WTC11 (cell line): ENCODE data around the gene KCNMA1. TPM values are rescaled to one million over a fixed set of nuclear protein-coding genes. Genes with fewer than 3 reads are reported as not detected.

Experiments
- ATAC-seq: fragments of 200-7000 bp; cut with Tn5 transposase; 2 replicates; pipeline ENCODE4 v1.10.0; 2021; ENCODE audit warnings: mild to moderate bottlenecking, moderate library complexity
- CTCF ChIA-PET: fragments of 300-600 bp; sonication (Branson Sonifier 250); formaldehyde crosslinking; loops from one replicate; lab custom pipeline; 2021; ENCODE audit warnings: antibody characterized with exemption; lab: Charles Lee
- POLR2A ChIA-PET: fragments of 350-600 bp; sonication (Branson Sonifier 250); formaldehyde crosslinking; loops from one replicate; lab custom pipeline; 2021; ENCODE audit warnings: antibody characterized with exemption; lab: Charles Lee
- DNase-seq: peaks from one replicate; pipeline ENCODE4 v3.0.0; 2021; ENCODE audit warnings: low spot score
- H3K27ac Mint-ChIP-seq: 2 replicates; pipeline ENCODE4 v1.8.0; 2021; ENCODE audit warnings: mixed read lengths
- H3K27me3 Mint-ChIP-seq: 2 replicates; pipeline ENCODE4 v1.8.0; 2021; ENCODE audit warnings: low read depth, mild to moderate bottlenecking, moderate library complexity, mixed read lengths
- H3K36me3 Mint-ChIP-seq: 2 replicates; pipeline ENCODE4 v1.8.0; 2021; ENCODE audit warnings: mixed read lengths
- H3K4me1 Mint-ChIP-seq: 2 replicates; pipeline ENCODE4 v1.8.0; 2022; ENCODE audit warnings: mixed read lengths
- H3K4me3 Mint-ChIP-seq: 2 replicates; pipeline ENCODE4 v1.8.0; 2021; ENCODE audit warnings: mild to moderate bottlenecking, moderate library complexity, mixed read lengths
- H3K9me3 Mint-ChIP-seq: 2 replicates; pipeline ENCODE4 v1.8.0; 2021; ENCODE audit warnings: mixed read lengths
- EMX1 ChIP-seq: fragments of 250-450 bp; sonication (Bioruptor Pico); IDR thresholded peaks from 2 replicates; pipeline ENCODE4 v1.8.0; 2021; ENCODE audit warnings: mild to moderate bottlenecking
- ESRRA ChIP-seq: sonication (generic); formaldehyde crosslinking; IDR thresholded peaks from 2 replicates; pipeline ENCODE4 v1.8.1; 2022; ENCODE audit warnings: mild to moderate bottlenecking, missing genetic modification reagents, borderline replicate concordance
- FOXJ3 ChIP-seq: sonication (generic); formaldehyde crosslinking; IDR thresholded peaks from 2 replicates; pipeline ENCODE4 v1.9.0; 2021; ENCODE audit warnings: missing genetic modification reagents, mild to moderate bottlenecking, borderline replicate concordance
- GABPB1 ChIP-seq: sonication (generic); formaldehyde crosslinking; IDR thresholded peaks from 2 replicates; pipeline ENCODE4 v1.8.1; 2023; ENCODE audit warnings: mild to moderate bottlenecking, missing genetic modification reagents
- IRF2 ChIP-seq: sonication (generic); formaldehyde crosslinking; IDR thresholded peaks from 2 replicates; pipeline ENCODE4 v1.8.0; 2022; ENCODE audit warnings: low read depth, missing genetic modification reagents, borderline replicate concordance
- MXD4 ChIP-seq: fragments of 250-450 bp; sonication (Bioruptor Pico); IDR thresholded peaks from 2 replicates; pipeline ENCODE4 v1.8.0; 2021; ENCODE audit warnings: mild to moderate bottlenecking, moderate library complexity, borderline replicate concordance
- NFYB ChIP-seq: sonication (generic); formaldehyde crosslinking; conservative IDR thresholded peaks from 2 replicates; pipeline ENCODE4 v1.8.0; 2022; ENCODE audit warnings: low read depth, missing genetic modification reagents
- OVOL2 ChIP-seq: fragments of 250-450 bp; sonication (Bioruptor Pico); IDR thresholded peaks from 2 replicates; pipeline ENCODE4 v1.9.0; 2021; ENCODE audit warnings: mild to moderate bottlenecking, borderline replicate concordance
- SMAD3 ChIP-seq: sonication (generic); formaldehyde crosslinking; IDR thresholded peaks from 2 replicates; pipeline ENCODE4 v1.8.0; 2022; ENCODE audit warnings: missing genetic modification reagents, mild to moderate bottlenecking, borderline replicate concordance
- SOX15 ChIP-seq: fragments of 250-450 bp; sonication (Bioruptor Pico); IDR thresholded peaks from 2 replicates; pipeline ENCODE4 v1.9.0; 2021; ENCODE audit warnings: mild to moderate bottlenecking
- ZNF396 ChIP-seq: fragments of 250-450 bp; sonication (Bioruptor Pico); IDR thresholded peaks from 2 replicates; pipeline ENCODE4 v1.8.0; 2021; ENCODE audit warnings: mild to moderate bottlenecking, moderate library complexity, borderline replicate concordance
- total RNA-seq: library from RNA; stranded (reverse); gene quantifications from 3 replicates; pipeline ENCODE4 v1.2.3, GENCODE V29; 2021
- TF ChIP-seq, protein P1 (sequence below): fragments of 250-450 bp; sonication (Bioruptor Pico); IDR thresholded peaks from 2 replicates; pipeline ENCODE4 v1.9.0; 2021; ENCODE audit warnings: moderate library complexity, mild to moderate bottlenecking, inconsistent platforms, borderline replicate concordance
- TF ChIP-seq, protein P2 (sequence below): sonication (generic); formaldehyde crosslinking; IDR thresholded peaks from 2 replicates; pipeline ENCODE4 v1.8.1; 2022; ENCODE audit warnings: low read depth, missing genetic modification reagents, borderline replicate concordance
- TF ChIP-seq, protein P3 (sequence below): sonication (generic); formaldehyde crosslinking; IDR thresholded peaks from 2 replicates; pipeline ENCODE4 v1.8.1; 2022; ENCODE audit warnings: missing genetic modification reagents, borderline replicate concordance
- TF ChIP-seq, protein P4 (sequence below): sonication (generic); formaldehyde crosslinking; IDR thresholded peaks from 2 replicates; pipeline ENCODE4 v1.8.0; 2022; ENCODE audit warnings: mild to moderate bottlenecking, missing genetic modification reagents
- TF ChIP-seq, protein P5 (sequence below): sonication (generic); formaldehyde crosslinking; IDR thresholded peaks from 2 replicates; pipeline ENCODE4 v1.8.1; 2023; ENCODE audit warnings: mild to moderate bottlenecking, missing genetic modification reagents, moderate library complexity
- TF ChIP-seq, protein P6 (sequence below): sonication (generic); formaldehyde crosslinking; IDR thresholded peaks from 2 replicates; pipeline ENCODE4 v1.8.0; 2023; ENCODE audit warnings: missing genetic modification reagents
- TF ChIP-seq, protein P7 (sequence below): sonication (generic); formaldehyde crosslinking; IDR thresholded peaks from 2 replicates; pipeline ENCODE4 v1.8.1; 2023; ENCODE audit warnings: mild to moderate bottlenecking, moderate library complexity, missing genetic modification reagents
- TF ChIP-seq, protein P8 (sequence below): fragments of 250-450 bp; sonication (Bioruptor Pico); IDR thresholded peaks from 2 replicates; pipeline ENCODE4 v2.1.2; 2022; ENCODE audit warnings: mild to moderate bottlenecking, moderate library complexity
- TF ChIP-seq, protein P9 (sequence below): sonication (generic); formaldehyde crosslinking; IDR thresholded peaks from 2 replicates; pipeline ENCODE4 v1.8.1; 2022; ENCODE audit warnings: low read depth, mild to moderate bottlenecking, moderate library complexity, missing genetic modification reagents, borderline replicate concordance
- TF ChIP-seq, protein P10 (sequence below): fragments of 200-600 bp; IDR thresholded peaks from 2 replicates; pipeline ENCODE4 v1.8.0; 2022; ENCODE audit warnings: antibody characterized with exemption

KCNMA1 gene
- total RNA-seq, 1 experiment from 2014 or later: 7.3 TPM

DNA sequence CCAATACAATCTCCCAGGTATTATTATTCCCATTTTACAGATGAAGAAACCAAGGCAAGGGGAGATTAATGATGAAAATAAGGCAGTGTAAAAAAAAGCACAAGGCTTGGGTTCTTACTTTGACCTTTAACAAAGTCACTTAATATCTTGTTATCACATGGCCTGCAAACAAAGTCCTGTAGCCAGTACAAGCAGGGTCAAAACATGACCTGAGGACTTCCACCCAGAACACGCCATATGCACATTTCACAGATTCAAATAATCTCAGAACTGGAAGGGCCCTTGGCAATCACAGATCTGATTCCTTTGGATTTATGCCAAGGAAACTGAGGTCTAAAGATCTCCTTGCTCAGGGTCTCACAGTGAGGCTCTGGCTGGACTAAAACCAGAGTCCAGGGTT, 162.1 kb downstream of the KCNMA1 start (continued):
- TF ChIP-seq, protein P1, sequence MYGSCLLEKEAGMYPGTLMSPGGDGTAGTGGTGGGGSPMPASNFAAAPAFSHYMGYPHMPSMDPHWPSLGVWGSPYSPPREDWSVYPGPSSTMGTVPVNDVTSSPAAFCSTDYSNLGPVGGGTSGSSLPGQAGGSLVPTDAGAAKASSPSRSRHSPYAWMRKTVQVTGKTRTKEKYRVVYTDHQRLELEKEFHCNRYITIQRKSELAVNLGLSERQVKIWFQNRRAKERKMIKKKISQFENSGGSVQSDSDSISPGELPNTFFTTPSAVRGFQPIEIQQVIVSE (CRISPR knock-in tag): no peak
- TF ChIP-seq MXD4 (CRISPR knock-in tag): no peak
- TF ChIP-seq, protein P2, sequence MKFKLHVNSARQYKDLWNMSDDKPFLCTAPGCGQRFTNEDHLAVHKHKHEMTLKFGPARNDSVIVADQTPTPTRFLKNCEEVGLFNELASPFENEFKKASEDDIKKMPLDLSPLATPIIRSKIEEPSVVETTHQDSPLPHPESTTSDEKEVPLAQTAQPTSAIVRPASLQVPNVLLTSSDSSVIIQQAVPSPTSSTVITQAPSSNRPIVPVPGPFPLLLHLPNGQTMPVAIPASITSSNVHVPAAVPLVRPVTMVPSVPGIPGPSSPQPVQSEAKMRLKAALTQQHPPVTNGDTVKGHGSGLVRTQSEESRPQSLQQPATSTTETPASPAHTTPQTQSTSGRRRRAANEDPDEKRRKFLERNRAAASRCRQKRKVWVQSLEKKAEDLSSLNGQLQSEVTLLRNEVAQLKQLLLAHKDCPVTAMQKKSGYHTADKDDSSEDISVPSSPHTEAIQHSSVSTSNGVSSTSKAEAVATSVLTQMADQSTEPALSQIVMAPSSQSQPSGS (CRISPR knock-in tag): no peak
- TF ChIP-seq IRF2: no peak
- TF ChIP-seq, protein P3, sequence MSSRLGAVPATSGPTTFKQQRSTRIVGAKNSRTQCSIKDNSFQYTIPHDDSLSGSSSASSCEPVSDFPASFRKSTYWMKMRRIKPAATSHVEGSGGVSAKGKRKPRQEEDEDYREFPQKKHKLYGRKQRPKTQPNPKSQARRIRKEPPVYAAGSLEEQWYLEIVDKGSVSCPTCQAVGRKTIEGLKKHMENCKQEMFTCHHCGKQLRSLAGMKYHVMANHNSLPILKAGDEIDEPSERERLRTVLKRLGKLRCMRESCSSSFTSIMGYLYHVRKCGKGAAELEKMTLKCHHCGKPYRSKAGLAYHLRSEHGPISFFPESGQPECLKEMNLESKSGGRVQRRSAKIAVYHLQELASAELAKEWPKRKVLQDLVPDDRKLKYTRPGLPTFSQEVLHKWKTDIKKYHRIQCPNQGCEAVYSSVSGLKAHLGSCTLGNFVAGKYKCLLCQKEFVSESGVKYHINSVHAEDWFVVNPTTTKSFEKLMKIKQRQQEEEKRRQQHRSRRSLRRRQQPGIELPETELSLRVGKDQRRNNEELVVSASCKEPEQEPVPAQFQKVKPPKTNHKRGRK (CRISPR knock-in tag): no peak
- no peak for TF ChIP-seq ESRRA (CRISPR knock-in tag)
- TF ChIP-seq, protein P4, sequence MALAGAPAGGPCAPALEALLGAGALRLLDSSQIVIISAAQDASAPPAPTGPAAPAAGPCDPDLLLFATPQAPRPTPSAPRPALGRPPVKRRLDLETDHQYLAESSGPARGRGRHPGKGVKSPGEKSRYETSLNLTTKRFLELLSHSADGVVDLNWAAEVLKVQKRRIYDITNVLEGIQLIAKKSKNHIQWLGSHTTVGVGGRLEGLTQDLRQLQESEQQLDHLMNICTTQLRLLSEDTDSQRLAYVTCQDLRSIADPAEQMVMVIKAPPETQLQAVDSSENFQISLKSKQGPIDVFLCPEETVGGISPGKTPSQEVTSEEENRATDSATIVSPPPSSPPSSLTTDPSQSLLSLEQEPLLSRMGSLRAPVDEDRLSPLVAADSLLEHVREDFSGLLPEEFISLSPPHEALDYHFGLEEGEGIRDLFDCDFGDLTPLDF (CRISPR knock-in tag): no peak
- TF ChIP-seq, protein P5, sequence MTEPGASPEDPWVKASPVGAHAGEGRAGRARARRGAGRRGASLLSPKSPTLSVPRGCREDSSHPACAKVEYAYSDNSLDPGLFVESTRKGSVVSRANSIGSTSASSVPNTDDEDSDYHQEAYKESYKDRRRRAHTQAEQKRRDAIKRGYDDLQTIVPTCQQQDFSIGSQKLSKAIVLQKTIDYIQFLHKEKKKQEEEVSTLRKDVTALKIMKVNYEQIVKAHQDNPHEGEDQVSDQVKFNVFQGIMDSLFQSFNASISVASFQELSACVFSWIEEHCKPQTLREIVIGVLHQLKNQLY (CRISPR knock-in tag): no peak
- TF ChIP-seq, all 79 proteins: peak for 0

DNA sequence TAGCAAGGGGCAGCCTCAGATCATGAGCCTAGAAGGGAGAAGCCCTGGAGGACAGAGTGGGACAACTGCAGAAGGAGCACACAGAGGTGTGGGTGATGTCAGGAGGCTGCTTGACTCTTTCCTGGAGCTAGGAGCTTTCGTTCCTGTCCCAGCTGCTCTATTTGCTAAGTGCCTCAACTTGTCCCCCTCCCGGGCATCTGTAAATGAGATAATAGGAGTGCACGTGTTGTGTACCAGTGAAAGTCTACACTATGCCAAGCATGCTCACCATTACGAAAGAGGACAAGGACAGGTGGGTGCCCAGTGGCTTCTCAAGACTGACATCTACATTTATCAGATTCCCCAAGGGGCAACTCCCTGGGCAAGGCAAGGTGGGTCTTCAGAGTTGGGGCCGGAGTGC, 162.7 kb downstream of the KCNMA1 start:
- Mint-ChIP-seq H3K4me3 (no peak overlapping the region), H3K27ac (no peak overlapping the region), H3K27me3 (no peaks in the 10 kb centered on the region), H3K9me3 (no peaks in the 10 kb centered on the region), H3K4me1 (peaks cover 3% of the 10 kb centered on the region; the same call in 1 of the 2 replicates), H3K36me3 (no peaks in the 10 kb centered on the region)
- TF ChIP-seq, protein P6, sequence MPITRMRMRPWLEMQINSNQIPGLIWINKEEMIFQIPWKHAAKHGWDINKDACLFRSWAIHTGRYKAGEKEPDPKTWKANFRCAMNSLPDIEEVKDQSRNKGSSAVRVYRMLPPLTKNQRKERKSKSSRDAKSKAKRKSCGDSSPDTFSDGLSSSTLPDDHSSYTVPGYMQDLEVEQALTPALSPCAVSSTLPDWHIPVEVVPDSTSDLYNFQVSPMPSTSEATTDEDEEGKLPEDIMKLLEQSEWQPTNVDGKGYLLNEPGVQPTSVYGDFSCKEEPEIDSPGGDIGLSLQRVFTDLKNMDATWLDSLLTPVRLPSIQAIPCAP: no peak
- CTCF ChIA-PET: no interaction called here
- POLR2A ChIA-PET: no interaction called here
- DNase-seq (no peak), ATAC-seq (no peak)

DNA sequence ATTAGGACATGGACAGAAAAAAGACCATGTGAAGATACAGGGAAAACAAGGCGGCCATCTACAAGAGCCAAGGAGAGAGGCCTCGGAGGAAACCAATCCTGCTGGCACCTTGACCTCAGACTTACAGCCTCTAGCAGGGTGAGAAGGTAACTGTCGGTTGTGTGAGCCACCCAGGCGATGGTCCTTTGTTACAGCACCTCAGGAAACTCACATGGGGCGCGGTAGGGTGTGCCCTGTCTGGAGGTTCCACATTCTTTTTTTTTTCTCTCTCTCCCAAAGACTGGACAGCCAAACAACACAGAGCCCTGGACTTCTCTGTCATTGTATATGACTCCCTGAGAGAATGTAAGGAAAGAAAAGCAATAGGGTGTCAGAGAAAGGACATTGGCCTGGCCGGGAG, 163.2 kb downstream of the KCNMA1 start:
- Mint-ChIP-seq H3K4me1 (peaks cover 3% of the 10 kb centered on the region; the same call in 1 of the 2 replicates), H3K27ac (no peak overlapping the region), H3K36me3 (no peaks in the 10 kb centered on the region), H3K9me3 (no peaks in the 10 kb centered on the region), H3K4me3 (no peak overlapping the region), H3K27me3 (no peaks in the 10 kb centered on the region)
- ChIA-PET POLR2A (no interaction called here), CTCF (no interaction called here)
- ATAC-seq: no peak
- DNase-seq: no peak
- TF ChIP-seq, protein P7, sequence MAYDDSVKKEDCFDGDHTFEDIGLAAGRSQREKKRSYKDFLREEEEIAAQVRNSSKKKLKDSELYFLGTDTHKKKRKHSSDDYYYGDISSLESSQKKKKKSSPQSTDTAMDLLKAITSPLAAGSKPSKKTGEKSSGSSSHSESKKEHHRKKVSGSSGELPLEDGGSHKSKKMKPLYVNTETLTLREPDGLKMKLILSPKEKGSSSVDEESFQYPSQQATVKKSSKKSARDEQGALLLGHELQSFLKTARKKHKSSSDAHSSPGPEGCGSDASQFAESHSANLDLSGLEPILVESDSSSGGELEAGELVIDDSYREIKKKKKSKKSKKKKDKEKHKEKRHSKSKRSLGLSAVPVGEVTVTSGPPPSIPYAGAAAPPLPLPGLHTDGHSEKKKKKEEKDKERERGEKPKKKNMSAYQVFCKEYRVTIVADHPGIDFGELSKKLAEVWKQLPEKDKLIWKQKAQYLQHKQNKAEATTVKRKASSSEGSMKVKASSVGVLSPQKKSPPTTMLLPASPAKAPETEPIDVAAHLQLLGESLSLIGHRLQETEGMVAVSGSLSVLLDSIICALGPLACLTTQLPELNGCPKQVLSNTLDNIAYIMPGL (CRISPR knock-in tag): no peak
- TF ChIP-seq SMAD3 (CRISPR knock-in tag) (no peak), OVOL2 (CRISPR knock-in tag) (no peak), EMX1 (CRISPR knock-in tag) (no peak), NFYB (CRISPR knock-in tag) (no peak), FOXJ3 (CRISPR knock-in tag) (no peak), ZNF396 (no peak), SOX15 (no peak), GABPB1 (CRISPR knock-in tag) (no peak)
- TF ChIP-seq, protein P8, sequence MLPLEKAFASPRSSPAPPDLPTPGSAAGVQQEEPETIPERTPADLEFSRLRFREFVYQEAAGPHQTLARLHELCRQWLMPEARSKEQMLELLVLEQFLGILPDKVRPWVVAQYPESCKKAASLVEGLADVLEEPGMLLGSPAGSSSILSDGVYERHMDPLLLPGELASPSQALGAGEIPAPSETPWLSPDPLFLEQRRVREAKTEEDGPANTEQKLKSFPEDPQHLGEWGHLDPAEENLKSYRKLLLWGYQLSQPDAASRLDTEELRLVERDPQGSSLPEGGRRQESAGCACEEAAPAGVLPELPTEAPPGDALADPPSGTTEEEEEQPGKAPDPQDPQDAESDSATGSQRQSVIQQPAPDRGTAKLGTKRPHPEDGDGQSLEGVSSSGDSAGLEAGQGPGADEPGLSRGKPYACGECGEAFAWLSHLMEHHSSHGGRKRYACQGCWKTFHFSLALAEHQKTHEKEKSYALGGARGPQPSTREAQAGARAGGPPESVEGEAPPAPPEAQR (CRISPR knock-in tag): no peak
- TF ChIP-seq, protein P9, sequence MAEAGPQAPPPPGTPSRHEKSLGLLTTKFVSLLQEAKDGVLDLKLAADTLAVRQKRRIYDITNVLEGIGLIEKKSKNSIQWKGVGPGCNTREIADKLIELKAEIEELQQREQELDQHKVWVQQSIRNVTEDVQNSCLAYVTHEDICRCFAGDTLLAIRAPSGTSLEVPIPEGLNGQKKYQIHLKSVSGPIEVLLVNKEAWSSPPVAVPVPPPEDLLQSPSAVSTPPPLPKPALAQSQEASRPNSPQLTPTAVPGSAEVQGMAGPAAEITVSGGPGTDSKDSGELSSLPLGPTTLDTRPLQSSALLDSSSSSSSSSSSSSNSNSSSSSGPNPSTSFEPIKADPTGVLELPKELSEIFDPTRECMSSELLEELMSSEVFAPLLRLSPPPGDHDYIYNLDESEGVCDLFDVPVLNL (CRISPR knock-in tag): no peak
- TF ChIP-seq, protein P10, sequence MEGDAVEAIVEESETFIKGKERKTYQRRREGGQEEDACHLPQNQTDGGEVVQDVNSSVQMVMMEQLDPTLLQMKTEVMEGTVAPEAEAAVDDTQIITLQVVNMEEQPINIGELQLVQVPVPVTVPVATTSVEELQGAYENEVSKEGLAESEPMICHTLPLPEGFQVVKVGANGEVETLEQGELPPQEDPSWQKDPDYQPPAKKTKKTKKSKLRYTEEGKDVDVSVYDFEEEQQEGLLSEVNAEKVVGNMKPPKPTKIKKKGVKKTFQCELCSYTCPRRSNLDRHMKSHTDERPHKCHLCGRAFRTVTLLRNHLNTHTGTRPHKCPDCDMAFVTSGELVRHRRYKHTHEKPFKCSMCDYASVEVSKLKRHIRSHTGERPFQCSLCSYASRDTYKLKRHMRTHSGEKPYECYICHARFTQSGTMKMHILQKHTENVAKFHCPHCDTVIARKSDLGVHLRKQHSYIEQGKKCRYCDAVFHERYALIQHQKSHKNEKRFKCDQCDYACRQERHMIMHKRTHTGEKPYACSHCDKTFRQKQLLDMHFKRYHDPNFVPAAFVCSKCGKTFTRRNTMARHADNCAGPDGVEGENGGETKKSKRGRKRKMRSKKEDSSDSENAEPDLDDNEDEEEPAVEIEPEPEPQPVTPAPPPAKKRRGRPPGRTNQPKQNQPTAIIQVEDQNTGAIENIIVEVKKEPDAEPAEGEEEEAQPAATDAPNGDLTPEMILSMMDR: no peak
